GM12874 (cell line): Measurements from ENCODE around the gene DET1.

Source experiments
- CTCF ChIP-seq: IDR thresholded peaks from 2 replicates; pipeline ENCODE4 v1.5.1; 2011; ENCODE audit warnings: low read depth, mild to moderate bottlenecking, control low read depth, low read length, moderate library complexity; ENCODE audit not compliant: insufficient read depth

The DET1 gene

GRCh38 chr15:88463870-88464532 is 82.5 kb downstream of the DET1 start:
- TF ChIP-seq CTCF = no peak
